Fibroblast of mammary gland (primary cell): ENCODE results near the gene GCG.

Experiments
- DNase-seq: peaks from one replicate; pipeline ENCODE4 v3.0.0-alpha.2; 2010; ENCODE audit warnings: low read depth
- H3K4me3 ChIP-seq: 2 replicates; pipeline ENCODE4 v1.5.1; 2011; ENCODE audit warnings: low read depth, mild to moderate bottlenecking, low read length, moderate library complexity; ENCODE audit not compliant: control insufficient read depth
- TF ChIP-seq, protein P1 (sequence below): conservative IDR thresholded peaks from 2 replicates; pipeline ENCODE4 v1.5.1; 2011; ENCODE audit warnings: low read depth, low read length, inconsistent platforms; ENCODE audit not compliant: control insufficient read depth, insufficient read depth

GCG gene

GRCh38 chr2:162116352-162116751 is 35.7 kb downstream of the GCG start:
- no peak for DNase-seq
- no peak overlapping the region for H3K4me3 ChIP-seq
- TF ChIP-seq, protein P1, sequence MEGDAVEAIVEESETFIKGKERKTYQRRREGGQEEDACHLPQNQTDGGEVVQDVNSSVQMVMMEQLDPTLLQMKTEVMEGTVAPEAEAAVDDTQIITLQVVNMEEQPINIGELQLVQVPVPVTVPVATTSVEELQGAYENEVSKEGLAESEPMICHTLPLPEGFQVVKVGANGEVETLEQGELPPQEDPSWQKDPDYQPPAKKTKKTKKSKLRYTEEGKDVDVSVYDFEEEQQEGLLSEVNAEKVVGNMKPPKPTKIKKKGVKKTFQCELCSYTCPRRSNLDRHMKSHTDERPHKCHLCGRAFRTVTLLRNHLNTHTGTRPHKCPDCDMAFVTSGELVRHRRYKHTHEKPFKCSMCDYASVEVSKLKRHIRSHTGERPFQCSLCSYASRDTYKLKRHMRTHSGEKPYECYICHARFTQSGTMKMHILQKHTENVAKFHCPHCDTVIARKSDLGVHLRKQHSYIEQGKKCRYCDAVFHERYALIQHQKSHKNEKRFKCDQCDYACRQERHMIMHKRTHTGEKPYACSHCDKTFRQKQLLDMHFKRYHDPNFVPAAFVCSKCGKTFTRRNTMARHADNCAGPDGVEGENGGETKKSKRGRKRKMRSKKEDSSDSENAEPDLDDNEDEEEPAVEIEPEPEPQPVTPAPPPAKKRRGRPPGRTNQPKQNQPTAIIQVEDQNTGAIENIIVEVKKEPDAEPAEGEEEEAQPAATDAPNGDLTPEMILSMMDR: no peak

- no peak overlapping the region for H3K4me3 ChIP-seq
- DNase-seq: no peak
- TF ChIP-seq, protein P1: no peak
Measured at GRCh38 chr2:162115076-162115475, 37.0 kb downstream of the GCG start.

DNA sequence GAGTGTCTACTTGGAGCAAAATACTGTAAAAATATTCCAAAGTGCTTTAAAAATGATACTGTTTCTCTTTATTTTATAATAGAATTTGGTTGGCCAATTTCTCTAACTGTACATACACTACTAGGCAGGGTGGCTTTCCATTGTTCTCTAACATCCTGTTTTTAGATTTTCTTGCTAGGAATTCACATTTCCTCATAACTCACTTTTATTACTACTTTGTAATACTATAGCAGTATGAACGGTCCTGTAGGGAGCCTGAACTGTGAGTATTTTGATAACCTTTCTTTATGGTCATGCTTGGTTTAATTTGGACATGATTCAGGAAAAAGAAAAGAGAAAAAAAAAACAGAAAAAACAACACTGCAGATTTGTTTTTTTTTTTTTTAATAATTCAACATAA is 37.8 kb downstream of the GCG start:
- TF ChIP-seq, protein P1: no peak
- DNase-seq: peak; percentile 57
- no peak overlapping the region for H3K4me3 ChIP-seq

DNA sequence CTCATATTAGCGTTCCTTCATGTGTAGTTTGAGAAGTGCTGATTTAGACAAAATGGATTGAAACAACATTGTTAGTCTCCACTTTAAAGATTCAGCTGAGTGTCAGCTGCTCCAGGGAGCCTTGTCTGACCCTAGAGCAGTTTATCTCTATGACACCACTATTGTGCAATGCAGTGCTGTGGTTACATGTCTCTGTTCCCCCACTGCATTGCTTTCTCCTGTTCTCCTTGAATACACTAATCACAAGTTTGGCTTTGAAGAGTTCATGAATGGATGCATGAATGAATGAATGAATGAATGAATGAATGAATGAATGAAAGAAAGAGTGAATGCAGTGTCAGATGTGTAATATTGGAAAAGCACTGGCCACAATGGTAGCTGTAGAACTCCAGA is 38.3 kb downstream of the GCG start:
- no peak overlapping the region for H3K4me3 ChIP-seq
- peak; percentile 90 for DNase-seq
- TF ChIP-seq, protein P1: no peak

DNA sequence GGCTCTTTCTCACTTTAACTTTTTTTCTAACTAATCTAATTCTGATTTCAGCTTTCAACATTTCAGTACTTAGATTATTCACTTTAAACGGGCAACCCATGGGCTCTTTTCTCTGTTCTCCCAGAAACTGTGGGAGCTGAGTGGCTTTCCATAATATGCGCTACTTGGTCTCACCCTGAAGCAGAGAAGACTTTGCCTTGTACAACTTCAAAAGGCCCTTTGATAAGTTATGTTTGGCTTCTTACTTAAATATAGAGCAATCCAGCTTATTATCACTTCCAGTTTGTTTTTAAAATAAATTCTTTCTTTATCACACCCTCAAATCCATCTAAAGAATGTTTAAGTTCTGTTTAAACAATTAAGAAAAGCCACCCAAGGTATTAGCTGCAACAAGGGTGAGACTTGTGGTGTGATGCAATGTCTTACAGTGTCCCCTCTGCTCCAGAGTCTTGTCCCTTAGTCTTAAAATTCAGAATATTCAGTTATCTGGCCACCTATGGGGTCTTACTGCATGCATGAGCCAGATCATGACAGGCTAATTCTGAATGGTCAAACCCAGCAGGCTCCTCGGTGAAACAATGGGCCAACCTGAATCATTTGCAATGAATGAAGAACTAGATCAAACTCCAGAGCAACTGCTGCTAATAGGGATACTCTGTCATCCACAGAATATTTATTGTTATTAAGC is 38.8 kb downstream of the GCG start:
- DNase-seq: no peak
- no peak overlapping the region for H3K4me3 ChIP-seq
- TF ChIP-seq, protein P1: no peak

- no peak for DNase-seq
- no peak overlapping the region for H3K4me3 ChIP-seq
- TF ChIP-seq, protein P1: no peak
Measured at GRCh38 chr2:162111958-162112850, 39.8 kb downstream of the GCG start.
